Adipocyte (in vitro differentiated cells): ENCODE data around the gene CHMP6.

ENCODE experiments used
- DNase-seq: peaks from one replicate; pipeline ENCODE4 v3.0.0-alpha.2; 2015; ENCODE audit warnings: low read depth
- H3K27me3 ChIP-seq: replicated peaks from 2 replicates; pipeline ENCODE4 v1.7.0; 2013; ENCODE audit warnings: mild to moderate bottlenecking, low read length, moderate library complexity; ENCODE audit not compliant: control insufficient read depth, insufficient read depth
- H3K36me3 ChIP-seq: 2 replicates; pipeline ENCODE4 v1.7.0; 2013; ENCODE audit warnings: low read length, mild to moderate bottlenecking, moderate library complexity; ENCODE audit not compliant: control insufficient read depth, insufficient read depth, severe bottlenecking
- H3K4me1 ChIP-seq: 2 replicates; pipeline ENCODE4 v1.7.0; 2013; ENCODE audit warnings: mild to moderate bottlenecking, low read length, moderate library complexity; ENCODE audit not compliant: control insufficient read depth, insufficient read depth
- H3K4me3 ChIP-seq: 2 replicates; pipeline ENCODE4 v1.7.0; 2013; ENCODE audit warnings: mild to moderate bottlenecking, low read length, moderate library complexity
- H3K9ac ChIP-seq: 2 replicates; pipeline ENCODE4 v1.7.0; 2013; ENCODE audit warnings: mild to moderate bottlenecking, low read length, moderate library complexity
- H3K9me3 ChIP-seq: 2 replicates; pipeline ENCODE4 v1.7.0; 2013; ENCODE audit warnings: mild to moderate bottlenecking, low read length, moderate library complexity; ENCODE audit not compliant: control insufficient read depth

CHMP6 gene

DNA sequence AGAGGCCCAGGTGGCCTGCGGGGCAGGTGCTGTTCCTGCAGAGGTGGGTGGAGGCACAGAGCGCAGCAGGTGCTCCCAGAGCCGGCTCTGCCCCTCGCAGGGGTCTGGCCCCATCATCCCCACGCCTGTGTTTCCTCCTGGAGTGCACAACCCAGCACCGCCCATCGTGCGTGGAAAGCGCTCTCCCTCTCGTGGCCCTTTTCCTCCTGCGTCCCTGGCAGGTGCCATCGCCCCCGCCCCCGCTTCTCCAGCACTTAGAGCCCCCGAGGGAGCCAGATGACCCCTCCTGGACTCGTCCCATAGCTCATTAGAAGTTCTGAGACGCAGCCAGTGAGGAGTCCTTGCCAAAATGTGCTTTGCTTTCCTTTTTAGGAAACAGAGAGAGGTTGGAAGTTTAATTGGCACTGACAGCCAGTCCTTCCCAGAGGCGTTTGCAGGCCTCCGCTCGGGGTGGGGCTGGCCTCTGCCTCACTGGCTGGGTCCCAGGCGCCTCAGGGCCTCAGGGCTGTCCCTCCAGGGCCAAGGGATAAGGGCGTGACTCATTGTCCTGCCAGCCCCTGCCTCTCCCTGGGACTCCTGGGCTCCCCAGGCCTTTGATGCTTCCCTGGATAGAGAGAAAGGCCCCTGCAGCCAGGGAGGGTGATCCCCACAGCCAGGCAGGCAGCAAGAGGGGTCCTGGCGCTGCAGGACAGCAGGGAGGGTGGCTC lies 32.2 kb upstream of the CHMP6 start:
- Histone ChIP-seq H3K9me3 (no peaks in the 10 kb centered on the region), H3K36me3 (peaks cover 3% of the 10 kb centered on the region), H3K4me3 (no peak overlapping the region), H3K4me1 (peaks cover 20% of the 10 kb centered on the region), H3K27me3 (no peaks in the 10 kb centered on the region), H3K9ac (peak overlapping the region; percentile 71)
- DNase-seq: peak; percentile 96

DNA sequence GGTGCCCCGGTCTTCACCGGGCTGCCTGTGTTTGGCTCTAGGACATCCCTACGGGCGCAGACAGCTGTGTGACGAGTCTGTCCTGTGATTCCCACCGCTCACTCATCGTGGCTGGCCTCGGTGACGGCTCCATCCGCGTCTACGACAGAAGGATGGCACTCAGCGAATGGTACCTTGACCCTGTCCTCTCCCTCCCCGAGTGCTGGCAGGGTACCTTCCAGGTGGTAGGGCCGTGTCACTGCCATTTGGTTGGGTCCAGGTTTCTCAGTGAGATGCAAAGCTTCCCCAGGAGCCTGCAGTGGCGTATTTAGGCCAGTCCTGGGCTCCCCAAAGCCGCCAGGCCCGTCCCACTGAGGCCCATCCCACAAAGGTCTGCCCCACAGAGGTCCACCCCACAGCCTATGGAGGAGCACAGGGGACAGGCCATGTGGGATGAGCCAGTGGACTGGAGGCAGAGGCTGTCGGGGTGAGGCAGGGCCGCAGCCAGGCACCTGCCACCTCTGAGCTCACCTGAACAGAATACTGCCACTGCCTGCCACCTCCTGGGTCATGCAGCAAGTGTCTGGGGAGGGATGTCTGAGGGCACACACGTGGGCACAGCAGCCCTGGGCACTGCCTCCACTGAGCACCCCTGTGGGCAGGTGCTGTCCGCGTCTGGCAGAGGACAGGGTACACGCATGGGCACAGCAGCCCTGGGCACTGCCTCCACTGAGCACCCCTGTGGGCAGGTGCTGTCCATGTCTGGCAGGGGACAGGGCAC lies 31.4 kb upstream of the CHMP6 start:
- Histone ChIP-seq H3K9ac (peak overlapping the region; percentile 71), H3K36me3 (peaks cover 10% of the 10 kb centered on the region), H3K9me3 (no peaks in the 10 kb centered on the region), H3K4me3 (no peak overlapping the region), H3K4me1 (peaks cover 20% of the 10 kb centered on the region), H3K27me3 (no peaks in the 10 kb centered on the region)
- no peak for DNase-seq

GRCh38 chr17:80960797-80961452 lies 30.7 kb upstream of the CHMP6 start:
- Histone ChIP-seq H3K9ac (no peak overlapping the region), H3K36me3 (peaks cover 16% of the 10 kb centered on the region), H3K9me3 (no peaks in the 10 kb centered on the region), H3K4me3 (no peak overlapping the region), H3K4me1 (peaks cover 20% of the 10 kb centered on the region), H3K27me3 (no peaks in the 10 kb centered on the region)
- no peak for DNase-seq

DNA sequence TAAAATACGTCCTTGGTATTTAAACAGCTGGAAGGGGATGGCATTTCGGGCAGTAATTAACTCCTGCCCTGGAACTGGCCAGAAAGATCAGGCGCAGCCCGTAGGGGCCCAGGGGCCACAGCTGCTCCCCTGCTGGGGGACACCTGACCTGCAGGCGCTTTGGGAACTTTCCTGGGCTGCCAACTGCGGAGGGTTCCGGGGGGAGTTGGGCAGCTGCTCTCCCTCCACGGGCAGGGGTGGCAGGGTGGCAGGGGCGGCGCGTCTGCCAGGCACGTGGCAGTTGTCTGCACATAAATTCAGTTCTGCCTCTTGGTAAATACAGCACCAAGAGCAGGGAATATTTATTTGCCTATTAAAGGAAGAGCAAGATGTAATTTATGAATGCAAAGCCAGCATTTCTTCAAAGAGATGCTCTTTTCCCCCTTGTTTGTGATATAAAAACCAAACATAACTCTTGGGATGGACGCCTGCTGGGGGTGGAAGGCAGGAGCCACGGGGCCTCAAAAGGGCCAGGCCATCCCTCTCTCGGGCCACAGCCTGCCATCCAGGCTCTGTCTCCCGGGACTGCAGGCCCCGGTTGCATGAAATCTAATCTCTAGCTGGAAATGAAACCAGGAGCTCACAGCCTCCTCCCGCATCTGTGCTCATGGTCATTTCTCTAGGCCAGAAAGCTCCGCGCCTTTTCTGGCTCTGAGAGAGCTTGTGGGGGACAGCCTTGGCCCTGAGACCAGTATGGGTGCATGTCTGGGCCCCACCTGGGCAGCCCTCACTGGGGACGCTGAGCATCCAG lies 29.9 kb upstream of the CHMP6 start:
- H3K9me3 ChIP-seq: no peaks in the 10 kb centered on the region

DNA sequence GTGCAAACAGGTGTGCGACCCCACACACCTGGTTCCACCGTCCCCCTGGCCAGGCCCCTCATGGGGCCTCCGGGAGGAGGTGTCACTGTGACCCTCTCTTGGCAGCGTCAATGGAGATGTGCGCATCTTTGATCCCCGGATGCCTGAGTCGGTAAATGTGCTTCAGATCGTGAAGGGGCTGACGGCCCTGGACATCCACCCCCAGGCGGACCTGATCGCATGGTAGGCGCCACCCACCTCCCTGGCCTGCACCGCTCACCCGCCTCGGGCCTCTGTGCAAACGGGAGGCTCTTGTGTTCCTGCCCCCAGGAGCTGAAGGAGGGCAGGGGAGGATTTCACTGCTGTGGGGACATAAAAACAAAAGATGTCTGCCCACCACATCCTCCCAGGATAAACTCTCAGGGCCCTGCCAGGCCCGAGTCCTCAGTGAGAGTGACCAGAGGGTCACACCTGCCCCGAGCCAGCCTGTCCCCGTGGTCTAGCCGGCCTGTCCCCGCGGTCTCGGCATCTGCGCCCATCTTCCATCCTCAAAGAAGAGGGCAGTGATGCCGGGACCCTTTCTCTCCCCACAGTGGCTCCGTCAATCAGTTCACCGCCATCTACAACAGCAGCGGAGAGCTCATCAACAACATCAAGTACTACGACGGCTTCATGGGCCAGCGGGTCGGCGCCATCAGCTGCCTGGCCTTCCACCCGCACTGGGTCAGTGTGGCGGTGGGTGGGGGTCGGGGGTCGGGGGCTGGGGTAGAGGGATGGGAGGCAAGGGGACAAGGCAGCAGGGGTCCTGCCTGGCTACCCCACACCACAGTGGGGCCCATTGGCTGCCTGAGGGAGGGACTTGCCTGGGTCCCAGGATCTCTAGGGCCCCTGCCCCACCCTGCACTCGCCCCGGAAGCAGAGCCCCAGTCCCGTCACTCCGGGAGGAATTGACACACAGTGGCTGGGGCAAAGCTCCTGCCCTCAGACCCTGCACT lies 29.0 kb upstream of the CHMP6 start:
- peaks cover 13% of the 10 kb centered on the region for H3K36me3 ChIP-seq
- no peak overlapping the region for H3K9ac ChIP-seq
- no peak for DNase-seq
- no peak overlapping the region for H3K4me3 ChIP-seq
- H3K27me3 ChIP-seq: no peaks in the 10 kb centered on the region
- H3K4me1 ChIP-seq: peaks cover 20% of the 10 kb centered on the region
- H3K9me3 ChIP-seq: no peaks in the 10 kb centered on the region

More for the DNA sequence above, 29.9 kb upstream of the CHMP6 start:
- peak; percentile 22 for DNase-seq
- Histone ChIP-seq H3K36me3 (peaks cover 16% of the 10 kb centered on the region), H3K4me1 (peaks cover 20% of the 10 kb centered on the region), H3K27me3 (no peaks in the 10 kb centered on the region), H3K9ac (no peak overlapping the region), H3K4me3 (no peak overlapping the region)

DNA sequence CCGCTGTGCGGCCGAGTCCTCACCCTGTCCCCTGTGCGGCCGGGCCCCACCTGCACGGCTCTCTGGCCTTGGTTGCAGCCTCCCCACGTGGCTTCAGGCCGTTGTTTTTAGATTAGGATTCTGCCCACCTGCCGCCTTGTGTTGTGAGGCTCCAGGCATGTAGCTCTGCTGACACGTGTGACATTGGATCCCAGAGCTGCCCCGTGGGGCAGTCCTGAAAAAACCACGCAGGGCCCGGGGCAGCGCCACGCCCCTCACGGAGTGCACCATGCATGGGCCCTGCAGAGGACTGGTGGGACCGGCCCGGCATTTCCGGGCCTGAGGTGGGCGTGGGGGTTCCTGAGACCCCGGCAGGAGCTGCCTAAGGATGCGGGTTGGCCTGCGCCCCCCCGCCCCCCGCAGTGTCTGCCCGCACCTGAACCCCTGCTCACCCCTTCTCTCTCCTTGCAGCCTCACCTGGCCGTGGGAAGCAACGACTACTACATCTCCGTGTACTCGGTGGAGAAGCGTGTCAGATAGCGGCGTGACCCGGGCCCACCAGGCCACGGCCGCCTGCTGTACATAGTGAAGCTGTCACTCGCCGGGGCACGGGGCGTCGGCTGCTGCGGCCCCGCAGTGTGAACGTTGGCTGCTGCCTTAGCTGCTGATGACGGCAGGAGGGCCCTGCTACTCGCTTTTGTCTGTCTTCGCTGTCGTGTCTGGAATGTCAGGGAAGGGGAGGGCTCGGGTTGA lies 27.7 kb upstream of the CHMP6 start:
- Histone ChIP-seq H3K36me3 (peaks cover 13% of the 10 kb centered on the region), H3K9me3 (no peaks in the 10 kb centered on the region), H3K9ac (no peak overlapping the region), H3K4me1 (peaks cover 24% of the 10 kb centered on the region), H3K4me3 (no peak overlapping the region), H3K27me3 (no peaks in the 10 kb centered on the region)
- no peak for DNase-seq

- no peak for DNase-seq
- no peak overlapping the region for H3K4me3 ChIP-seq
- H3K27me3 ChIP-seq: peaks cover 1% of the 10 kb centered on the region
- peaks cover 13% of the 10 kb centered on the region for H3K36me3 ChIP-seq
- no peak overlapping the region for H3K9ac ChIP-seq
- H3K4me1 ChIP-seq: peaks cover 22% of the 10 kb centered on the region
- H3K9me3 ChIP-seq: no peaks in the 10 kb centered on the region
Observed at GRCh38 chr17:80964544-80964856, 27.1 kb upstream of the CHMP6 start.

- Histone ChIP-seq H3K4me1 (peaks cover 17% of the 10 kb centered on the region), H3K36me3 (peaks cover 13% of the 10 kb centered on the region), H3K9me3 (no peaks in the 10 kb centered on the region), H3K27me3 (peaks cover 7% of the 10 kb centered on the region), H3K9ac (no peak overlapping the region), H3K4me3 (no peak overlapping the region)
- no peak for DNase-seq
Observed at GRCh38 chr17:80964859-80965580, 26.6 kb upstream of the CHMP6 start.

GRCh38 chr17:80965606-80966005 lies 26.0 kb upstream of the CHMP6 start:
- H3K36me3 ChIP-seq: peaks cover 13% of the 10 kb centered on the region
- no peak for DNase-seq
- peaks cover 18% of the 10 kb centered on the region for H3K4me1 ChIP-seq
- no peaks in the 10 kb centered on the region for H3K9me3 ChIP-seq
- peaks cover 12% of the 10 kb centered on the region for H3K27me3 ChIP-seq
- H3K9ac ChIP-seq: no peak overlapping the region
- no peak overlapping the region for H3K4me3 ChIP-seq
